ENCODE data around the gene HCN2. TPM values are rescaled to one million over a fixed set of nuclear protein-coding genes. Genes with fewer than 3 reads are reported as not detected.
"Not testable (repeated sequence)": the region's sequence is repeated elsewhere in the genome, so short reads cannot be mapped to it uniquely, and the experiment has no call there.

The HCN2 gene
- total RNA-seq, 1 donor from 2014 or later = 0.52 TPM

- H3K27ac Mint-ChIP-seq = no peak overlapping the region
- no peak for DNase-seq (ENCODE audit: low spot score)
- H3K27me3 Mint-ChIP-seq (ENCODE audit: low read depth) = no peaks in the 10 kb centered on the region
- no peaks in the 10 kb centered on the region for H3K9me3 Mint-ChIP-seq
- H3K36me3 Mint-ChIP-seq (ENCODE audit: low read depth) = peaks cover 32% of the 10 kb centered on the region
- peaks cover 2% of the 10 kb centered on the region for H3K4me1 Mint-ChIP-seq (ENCODE audit: low read depth)
- intact Hi-C loops (cut with micrococcal nuclease) = no loop called here
- no peak overlapping the region for H3K4me3 Mint-ChIP-seq (ENCODE audit: low read depth)
Observed at GRCh38 chr19:616747-617526, 27.3 kb downstream of the HCN2 start.

- Mint-ChIP-seq H3K4me1 (ENCODE audit: low read depth) (peaks cover 2% of the 10 kb centered on the region), H3K27me3 (ENCODE audit: low read depth) (no peaks in the 10 kb centered on the region), H3K9me3 (no peaks in the 10 kb centered on the region), H3K27ac (no peak overlapping the region), H3K4me3 (ENCODE audit: low read depth) (no peak overlapping the region), H3K36me3 (ENCODE audit: low read depth) (peaks cover 32% of the 10 kb centered on the region)
- no peak for DNase-seq (ENCODE audit: low spot score)
- intact Hi-C loops (cut with micrococcal nuclease) = no loop called here
Observed at GRCh38 chr19:617551-618246, 28.0 kb downstream of the HCN2 start.

DNA sequence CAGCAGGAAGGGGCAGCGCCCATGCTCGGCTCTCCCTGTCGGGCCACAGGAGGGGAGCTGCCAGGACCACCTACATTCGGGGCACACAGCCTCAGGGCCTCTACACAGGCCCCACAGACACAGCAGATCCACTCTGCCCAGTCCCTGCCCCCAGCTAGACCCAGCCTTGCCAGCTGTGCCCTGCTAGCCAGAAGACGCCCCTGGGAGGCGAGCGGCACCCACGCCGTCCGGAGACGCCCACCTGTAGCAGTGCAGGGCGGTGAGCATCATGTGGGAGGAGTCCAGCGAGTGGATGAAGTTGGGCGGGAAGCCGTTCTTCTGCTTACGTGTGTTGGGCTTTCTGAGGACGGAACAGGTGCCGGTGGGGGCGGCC, 28.6 kb downstream of the HCN2 start:
- no peak overlapping the region for H3K27ac Mint-ChIP-seq
- no peak for DNase-seq (ENCODE audit: low spot score)
- H3K9me3 Mint-ChIP-seq = no peaks in the 10 kb centered on the region
- peaks cover 28% of the 10 kb centered on the region for H3K36me3 Mint-ChIP-seq (ENCODE audit: low read depth)
- intact Hi-C loops (cut with micrococcal nuclease) = no loop called here
- no peaks in the 10 kb centered on the region for H3K27me3 Mint-ChIP-seq (ENCODE audit: low read depth)
- no peak overlapping the region for H3K4me3 Mint-ChIP-seq (ENCODE audit: low read depth)
- peaks cover 2% of the 10 kb centered on the region for H3K4me1 Mint-ChIP-seq (ENCODE audit: low read depth)

DNA sequence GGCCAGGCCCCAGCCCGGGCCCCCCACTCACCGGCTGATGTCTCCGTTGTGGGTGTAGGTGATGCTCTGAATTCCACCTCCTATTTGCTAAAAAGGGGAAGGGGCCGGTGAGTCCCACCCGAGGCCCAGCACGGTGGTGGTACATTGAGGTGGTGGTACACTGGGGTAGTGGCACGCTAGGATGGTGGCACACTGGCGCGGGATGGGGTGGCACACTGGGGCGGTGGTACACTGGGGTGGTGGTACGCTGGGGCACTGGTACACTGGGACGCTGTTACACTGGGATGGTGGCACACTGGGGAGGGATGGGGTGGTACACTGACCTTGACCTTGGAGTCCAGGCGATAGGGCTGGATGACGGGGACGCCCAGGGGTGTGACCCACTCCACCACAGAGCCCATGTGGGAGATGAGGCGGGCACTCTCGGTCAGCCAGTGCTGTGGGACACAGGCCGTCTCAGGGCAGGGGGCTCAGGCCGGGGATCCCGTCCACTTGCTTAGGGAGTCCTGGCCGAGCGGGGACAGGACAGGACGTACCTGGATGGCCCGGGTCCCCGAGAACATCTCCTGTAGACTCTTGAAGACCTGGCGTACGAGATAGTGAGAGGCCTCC, 29.1 kb downstream of the HCN2 start:
- peaks cover 28% of the 10 kb centered on the region for H3K36me3 Mint-ChIP-seq (ENCODE audit: low read depth)
- no peak overlapping the region for H3K4me3 Mint-ChIP-seq (ENCODE audit: low read depth)
- H3K27me3 Mint-ChIP-seq (ENCODE audit: low read depth) = no peaks in the 10 kb centered on the region
- peaks cover 2% of the 10 kb centered on the region for H3K4me1 Mint-ChIP-seq (ENCODE audit: low read depth)
- DNase-seq (ENCODE audit: low spot score) = no peak
- H3K27ac Mint-ChIP-seq = no peak overlapping the region
- H3K9me3 Mint-ChIP-seq = no peaks in the 10 kb centered on the region
- intact Hi-C loops (cut with micrococcal nuclease) = no loop called here

GRCh38 chr19:619286-620002, 29.8 kb downstream of the HCN2 start:
- intact Hi-C loops (cut with micrococcal nuclease) = no loop called here
- Mint-ChIP-seq H3K4me1 (ENCODE audit: low read depth) (peaks cover 2% of the 10 kb centered on the region), H3K9me3 (no peaks in the 10 kb centered on the region), H3K4me3 (ENCODE audit: low read depth) (no peak overlapping the region), H3K36me3 (ENCODE audit: low read depth) (peaks cover 24% of the 10 kb centered on the region), H3K27me3 (ENCODE audit: low read depth) (no peaks in the 10 kb centered on the region), H3K27ac (no peak overlapping the region)
- no peak for DNase-seq (ENCODE audit: low spot score)

- DNase-seq (ENCODE audit: low spot score) = no peak
- Mint-ChIP-seq H3K36me3 (ENCODE audit: low read depth) (peaks cover 19% of the 10 kb centered on the region), H3K4me1 (ENCODE audit: low read depth) (peaks cover 2% of the 10 kb centered on the region), H3K4me3 (ENCODE audit: low read depth) (no peak overlapping the region), H3K27ac (no peak overlapping the region), H3K27me3 (ENCODE audit: low read depth) (no peaks in the 10 kb centered on the region), H3K9me3 (no peaks in the 10 kb centered on the region)
- intact Hi-C loops (cut with micrococcal nuclease) = no loop called here
Observed at GRCh38 chr19:620166-620862, 30.6 kb downstream of the HCN2 start.

DNA sequence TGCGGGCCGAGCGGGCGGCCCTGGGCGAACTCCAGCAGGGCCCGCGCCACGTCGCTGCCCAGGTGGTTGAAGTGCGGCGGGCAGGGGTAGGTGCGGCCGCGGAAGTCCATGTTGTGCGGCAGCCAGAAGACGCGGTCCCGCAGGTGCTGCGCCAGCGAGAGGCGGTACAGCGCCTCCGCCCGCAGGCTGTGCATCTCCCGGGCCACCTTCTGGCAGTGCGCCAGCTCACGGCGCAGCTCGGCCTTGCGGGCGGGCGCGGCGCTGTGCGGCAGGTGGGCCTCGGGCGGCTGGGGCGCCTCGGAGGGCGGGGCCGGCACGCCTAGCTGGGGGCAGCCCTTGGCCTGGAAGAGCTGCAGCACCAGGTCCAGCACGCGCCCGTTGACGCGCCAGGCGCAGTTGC, 31.5 kb downstream of the HCN2 start:
- H3K4me1 Mint-ChIP-seq (ENCODE audit: low read depth); H3K9me3 Mint-ChIP-seq; H3K4me3 Mint-ChIP-seq (ENCODE audit: low read depth); H3K27ac Mint-ChIP-seq; H3K27me3 Mint-ChIP-seq (ENCODE audit: low read depth); DNase-seq (ENCODE audit: low spot score); intact Hi-C loops (cut with micrococcal nuclease): not testable (repeated sequence)
- H3K36me3 Mint-ChIP-seq (ENCODE audit: low read depth) = peaks cover 19% of the 10 kb centered on the region

GRCh38 chr19:621819-622218, 32.1 kb downstream of the HCN2 start:
- no peaks in the 10 kb centered on the region for H3K27me3 Mint-ChIP-seq (ENCODE audit: low read depth)
- intact Hi-C loops (cut with micrococcal nuclease) = no loop called here
- H3K4me1 Mint-ChIP-seq (ENCODE audit: low read depth) = no peaks in the 10 kb centered on the region
- H3K27ac Mint-ChIP-seq = no peak overlapping the region
- peaks cover 20% of the 10 kb centered on the region for H3K36me3 Mint-ChIP-seq (ENCODE audit: low read depth)
- no peaks in the 10 kb centered on the region for H3K9me3 Mint-ChIP-seq
- no peak overlapping the region for H3K4me3 Mint-ChIP-seq (ENCODE audit: low read depth)
- DNase-seq (ENCODE audit: low spot score) = no peak

GRCh38 chr19:622666-623065, 33.0 kb downstream of the HCN2 start:
- intact Hi-C loops (cut with micrococcal nuclease) = no loop called here
- H3K27me3 Mint-ChIP-seq (ENCODE audit: low read depth) = no peaks in the 10 kb centered on the region
- peaks cover 18% of the 10 kb centered on the region for H3K36me3 Mint-ChIP-seq (ENCODE audit: low read depth)
- no peaks in the 10 kb centered on the region for H3K9me3 Mint-ChIP-seq
- H3K27ac Mint-ChIP-seq = no peak overlapping the region
- H3K4me1 Mint-ChIP-seq (ENCODE audit: low read depth) = no peaks in the 10 kb centered on the region
- no peak for DNase-seq (ENCODE audit: low spot score)
- H3K4me3 Mint-ChIP-seq (ENCODE audit: low read depth) = no peak overlapping the region

DNA sequence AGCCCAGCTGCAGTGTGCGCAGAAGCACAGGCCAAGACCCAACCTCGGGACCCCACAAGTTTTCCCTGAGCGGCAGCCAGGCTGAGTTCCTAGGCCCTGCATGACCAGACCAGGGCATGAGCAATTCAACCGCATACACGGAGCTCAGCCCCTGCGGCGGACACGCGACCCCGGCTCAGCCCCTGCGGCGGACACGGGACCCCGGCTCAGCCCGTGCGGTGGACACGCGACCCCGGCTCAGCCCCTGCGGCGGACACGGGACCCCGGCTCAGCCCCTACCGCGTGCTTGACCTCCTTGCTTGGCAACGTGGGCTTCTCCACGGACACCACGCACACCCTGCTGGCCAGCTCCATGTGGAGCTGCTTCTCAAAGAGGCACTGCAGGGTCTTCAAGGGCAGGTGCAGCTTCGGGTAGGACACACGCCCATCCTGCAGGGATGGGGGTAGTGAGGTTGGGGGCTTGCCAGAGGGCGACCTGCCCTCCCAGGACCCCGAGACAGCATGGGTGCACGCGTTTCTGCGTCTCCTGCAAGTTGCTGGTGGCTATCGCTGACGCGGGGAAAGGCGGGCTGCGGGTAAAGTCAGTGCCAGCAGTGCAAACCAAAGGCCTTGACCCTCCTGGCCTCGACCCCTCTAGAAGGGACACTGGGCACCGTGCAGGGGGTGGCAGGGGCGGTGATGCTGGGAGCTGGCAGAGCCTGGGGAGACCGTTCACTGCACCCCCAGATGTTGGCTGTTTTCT, 33.7 kb downstream of the HCN2 start:
- Mint-ChIP-seq H3K27me3 (ENCODE audit: low read depth) (no peaks in the 10 kb centered on the region), H3K9me3 (no peaks in the 10 kb centered on the region), H3K4me3 (ENCODE audit: low read depth) (no peak overlapping the region), H3K27ac (no peak overlapping the region), H3K4me1 (ENCODE audit: low read depth) (no peaks in the 10 kb centered on the region), H3K36me3 (ENCODE audit: low read depth) (peaks cover 18% of the 10 kb centered on the region)
- DNase-seq (ENCODE audit: low spot score) = no peak
- intact Hi-C loops (cut with micrococcal nuclease) = no loop called here

- H3K36me3 Mint-ChIP-seq (ENCODE audit: low read depth) = peaks cover 20% of the 10 kb centered on the region
- H3K9me3 Mint-ChIP-seq = no peaks in the 10 kb centered on the region
- H3K4me1 Mint-ChIP-seq (ENCODE audit: low read depth) = peaks cover 2% of the 10 kb centered on the region
- DNase-seq (ENCODE audit: low spot score) = no peak
- no peak overlapping the region for H3K27ac Mint-ChIP-seq
- no peaks in the 10 kb centered on the region for H3K27me3 Mint-ChIP-seq (ENCODE audit: low read depth)
- no peak overlapping the region for H3K4me3 Mint-ChIP-seq (ENCODE audit: low read depth)
- intact Hi-C loops (cut with micrococcal nuclease) = no loop called here
Observed at GRCh38 chr19:623974-624373, 34.3 kb downstream of the HCN2 start.
